H9 (cell line): Measurements from ENCODE around the gene LHPP. TPM values are rescaled to one million over a fixed set of nuclear protein-coding genes. Genes with fewer than 3 reads are reported as not detected.

Source experiments
- DNase-seq: peaks from one replicate; pipeline ENCODE4 v3.0.0-alpha.2; 2017
- H2AFZ ChIP-seq: one replicate; pipeline ENCODE4 v1.6.1; 2013; ENCODE audit warnings: mild to moderate bottlenecking, low read length, control low read depth, moderate library complexity
- H2AK5ac ChIP-seq: 2 replicates; pipeline ENCODE4 v1.6.1; 2013; ENCODE audit warnings: low read length, control low read depth, mixed read lengths; ENCODE audit not compliant: insufficient read length
- H2BK120ac ChIP-seq: one replicate; pipeline ENCODE4 v1.6.1; 2013; ENCODE audit warnings: low read depth, mild to moderate bottlenecking, low read length, control low read depth, inconsistent platforms; ENCODE audit not compliant: poor library complexity, severe bottlenecking
- H2BK12ac ChIP-seq: 2 replicates; pipeline ENCODE4 v1.6.1; 2013; ENCODE audit warnings: low read length, control low read depth, mixed read lengths, low read depth; ENCODE audit not compliant: insufficient read length
- H2BK15ac ChIP-seq: 2 replicates; pipeline ENCODE4 v1.6.1; 2013; ENCODE audit warnings: low read depth, low read length, control low read depth
- H2BK20ac ChIP-seq: one replicate; pipeline ENCODE4 v1.6.1; 2013; ENCODE audit warnings: low read depth, mild to moderate bottlenecking, low read length, control low read depth, inconsistent platforms; ENCODE audit not compliant: poor library complexity, severe bottlenecking
- H2BK5ac ChIP-seq: 2 replicates; pipeline ENCODE4 v1.6.1; 2013; ENCODE audit warnings: low read length, control low read depth, mixed read lengths; ENCODE audit not compliant: insufficient read length
- H3K14ac ChIP-seq: 2 replicates; pipeline ENCODE4 v1.6.1; 2013; ENCODE audit warnings: low read length, control low read depth; ENCODE audit not compliant: insufficient read depth
- H3K18ac ChIP-seq: 2 replicates; pipeline ENCODE4 v1.6.1; 2013; ENCODE audit warnings: low read depth, mild to moderate bottlenecking, mixed read lengths, low read length, control low read depth; ENCODE audit not compliant: insufficient read length
- H3K23ac ChIP-seq: 2 replicates; pipeline ENCODE4 v1.6.1; 2013; ENCODE audit warnings: low read length, control low read depth, mixed read lengths, low read depth; ENCODE audit not compliant: insufficient read length
- H3K23me2 ChIP-seq: 2 replicates; pipeline ENCODE4 v1.6.1; 2013; ENCODE audit warnings: low read depth, mild to moderate bottlenecking, mixed read lengths, low read length, control low read depth; ENCODE audit not compliant: insufficient read length, poor library complexity, severe bottlenecking
- H3K27ac ChIP-seq: 2 replicates; pipeline ENCODE4 v1.5.1; 2013; ENCODE audit warnings: low read length, control low read depth, mixed read lengths, low read depth; ENCODE audit not compliant: insufficient read length
- H3K27me3 ChIP-seq: 2 replicates; pipeline ENCODE4 v1.6.1; 2013; ENCODE audit warnings: low read length, control low read depth, inconsistent platforms; ENCODE audit not compliant: insufficient read depth
- H3K4ac ChIP-seq: 2 replicates; pipeline ENCODE4 v1.6.1; 2013; ENCODE audit warnings: low read depth, mild to moderate bottlenecking, control low read depth, inconsistent platforms, low read length, moderate library complexity
- H3K4me1 ChIP-seq: 2 replicates; pipeline ENCODE4 v1.6.1; 2013; ENCODE audit warnings: low read length, control low read depth, inconsistent platforms; ENCODE audit not compliant: insufficient read depth
- H3K4me2 ChIP-seq: 2 replicates; pipeline ENCODE4 v1.6.1; 2013; ENCODE audit warnings: low read length, control low read depth, mixed read lengths; ENCODE audit not compliant: insufficient read length, insufficient read depth
- H3K56ac ChIP-seq: 2 replicates; pipeline ENCODE4 v1.6.1; 2013; ENCODE audit warnings: low read depth, mild to moderate bottlenecking, mixed read lengths, low read length, control low read depth; ENCODE audit not compliant: insufficient read length
- H3K79me1 ChIP-seq: 2 replicates; pipeline ENCODE4 v1.6.1; 2013; ENCODE audit warnings: low read depth, mild to moderate bottlenecking, moderate library complexity, low read length, control low read depth, inconsistent platforms; ENCODE audit not compliant: insufficient read depth, poor library complexity, severe bottlenecking
- H3K79me2 ChIP-seq: 2 replicates; pipeline ENCODE4 v1.6.1; 2013; ENCODE audit warnings: low read length, control low read depth, inconsistent platforms; ENCODE audit not compliant: insufficient read depth
- H3K9ac ChIP-seq: 2 replicates; pipeline ENCODE4 v1.6.1; 2013; ENCODE audit warnings: low read length, control low read depth, mixed read lengths; ENCODE audit not compliant: insufficient read length; ENCODE audit errors: extremely low read depth
- H3K9me3 ChIP-seq: one replicate; pipeline ENCODE4 v1.6.1; 2013; ENCODE audit warnings: low read depth, low read length, inconsistent platforms; ENCODE audit not compliant: control insufficient read depth
- H3T11ph ChIP-seq: one replicate; pipeline ENCODE4 v1.6.1; 2013; ENCODE audit warnings: mild to moderate bottlenecking, low read length, control low read depth, inconsistent platforms
- H4K20me1 ChIP-seq: one replicate; pipeline ENCODE4 v1.6.1; 2013; ENCODE audit not compliant: control insufficient read depth, insufficient read length, insufficient read depth
- H4K5ac ChIP-seq: 2 replicates; pipeline ENCODE4 v1.6.1; 2013; ENCODE audit warnings: low read depth, mild to moderate bottlenecking, mixed read lengths, low read length, control low read depth; ENCODE audit not compliant: insufficient read length
- H4K8ac ChIP-seq: replicated peaks from 2 replicates; pipeline ENCODE4 v1.6.1; 2013; ENCODE audit warnings: low read length, control low read depth, mixed read lengths, low read depth; ENCODE audit not compliant: insufficient read length
- H4K91ac ChIP-seq: 2 replicates; pipeline ENCODE4 v1.6.1; 2013; ENCODE audit warnings: low read depth, mild to moderate bottlenecking, moderate library complexity, mixed read lengths, low read length, control low read depth; ENCODE audit not compliant: insufficient read length
- H3K27ac Mint-ChIP-seq, 3 experiments: 2 replicates in 2 of 3; 3 replicates in 1 of 3; pipeline ENCODE4 v1.8.0; 2020 to 2021; ENCODE audit warnings: mixed read lengths in 3 of 3, mild to moderate bottlenecking in 1 of 3, moderate library complexity in 1 of 3
- H3K27me3 Mint-ChIP-seq: 2 replicates; pipeline ENCODE4 v1.8.0; 2021; ENCODE audit warnings: low read depth, mild to moderate bottlenecking, moderate library complexity, mixed read lengths
- H3K36me3 Mint-ChIP-seq, 3 experiments: 2 replicates in 2 of 3; 3 replicates in 1 of 3; pipeline ENCODE4 v1.8.0; 2020 to 2021; ENCODE audit warnings: low read depth in 3 of 3, mixed read lengths in 3 of 3; ENCODE audit not compliant: insufficient read depth in 1 of 3
- H3K4me1 Mint-ChIP-seq, 2 experiments: 2 replicates each; pipeline ENCODE4 v1.8.0; 2020; ENCODE audit warnings: mixed read lengths in 2 of 2
- H3K4me3 Mint-ChIP-seq, 2 experiments: 2 replicates in 1 of 2; 3 replicates in 1 of 2; pipeline ENCODE4 v1.8.0; 2020 to 2021; ENCODE audit warnings: mild to moderate bottlenecking in 2 of 2, mixed read lengths in 2 of 2, moderate library complexity in 1 of 2
- H3K9me3 Mint-ChIP-seq, 2 experiments: 2 replicates in 1 of 2; 3 replicates in 1 of 2; pipeline ENCODE4 v1.8.0; 2020; ENCODE audit warnings: mild to moderate bottlenecking in 2 of 2, mixed read lengths in 2 of 2, moderate library complexity in 1 of 2
- CTCF ChIP-seq: fragments of 200-600 bp; sonication (generic); conservative IDR thresholded peaks from 3 replicates; pipeline ENCODE4 v1.8.0; 2021; ENCODE audit warnings: antibody characterized with exemption, mild to moderate bottlenecking
- WGBS: extraction: QIAGEN DNeasy Blood & Tissue Kit; methylation state at CpG from one replicate; pipeline ENCODE4 v1.1.7; 2013; ENCODE audit warnings: missing lambda C conversion rate, low lambda C conversion rate, mixed read lengths; ENCODE audit not compliant: insufficient read length; ENCODE audit errors: extremely low coverage; 5-methylcytosine and 5-hydroxymethylcytosine counted together
- total RNA-seq: library from RNA; stranded (reverse); gene quantifications from 2 replicates; pipeline ENCODE4 v1.2.1, GENCODE V29; 2021

LHPP gene
- total RNA-seq, 1 experiment from 2014 or later: 29.6 TPM

GRCh38 chr10:124516746-124517397 lies 55.2 kb downstream of the LHPP start:
- Histone ChIP-seq H2BK5ac (no peak overlapping the region), H3K23ac (no peak overlapping the region), H3K14ac (no peak overlapping the region), H3K27ac (no peak overlapping the region), H3K79me2 (no peaks in the 10 kb centered on the region), H3K18ac (no peak overlapping the region), H2AFZ (no peak overlapping the region), H3T11ph (no peak overlapping the region), H4K5ac (no peak overlapping the region), H3K9me3 (no peaks in the 10 kb centered on the region), H4K20me1 (no peaks in the 10 kb centered on the region), H3K4me1 (no peaks in the 10 kb centered on the region), H3K27me3 (no peaks in the 10 kb centered on the region), H3K4ac (no peak overlapping the region), H2BK20ac (no peak overlapping the region), H3K9ac (no peak overlapping the region), H2BK120ac (no peak overlapping the region), H2BK12ac (no peak overlapping the region), H3K56ac (no peak overlapping the region), H3K23me2 (no peaks in the 10 kb centered on the region), H4K91ac (no peak overlapping the region), H3K79me1 (no peaks in the 10 kb centered on the region), H2BK15ac (no peak overlapping the region), H3K4me2 (no peak overlapping the region), H2AK5ac (no peak overlapping the region), H4K8ac (no peak overlapping the region)
- no peak for DNase-seq
- TF ChIP-seq CTCF: no peak
- H3K9me3 Mint-ChIP-seq: no peaks in the 10 kb centered on the region; a peak in 2 of 5 replicates
- H3K4me3 Mint-ChIP-seq: no peak overlapping the region; a peak in 1 of 5 replicates
- WGBS: no CpG with 5 or more reads among the region's 21 CpGs
- H3K36me3 Mint-ChIP-seq: peaks cover 2 to 14% (median 8%) of the 10 kb centered on the region in 3 experiments; a peak in 5 of 7 replicates
- no peak overlapping the region for H3K27ac Mint-ChIP-seq
- peaks cover 3% of the 10 kb centered on the region for H3K27me3 Mint-ChIP-seq
- peaks cover 15 to 17% of the 10 kb centered on the region in 2 experiments for H3K4me1 Mint-ChIP-seq
